Activated CD4-positive, alpha-beta T cell treated with anti-CD3 and anti-CD28 coated beads, Interleukin-2, amount 50 U/mL, for 1 hour (primary cell): ENCODE data around the gene CD164L2.
A peak's percentile ranks its signal among the peaks of the same experiment; 100 is the strongest.

Source experiments
- DNase-seq: peaks from one replicate; pipeline ENCODE4 v3.0.0-alpha.2; 2020

The CD164L2 gene

DNA sequence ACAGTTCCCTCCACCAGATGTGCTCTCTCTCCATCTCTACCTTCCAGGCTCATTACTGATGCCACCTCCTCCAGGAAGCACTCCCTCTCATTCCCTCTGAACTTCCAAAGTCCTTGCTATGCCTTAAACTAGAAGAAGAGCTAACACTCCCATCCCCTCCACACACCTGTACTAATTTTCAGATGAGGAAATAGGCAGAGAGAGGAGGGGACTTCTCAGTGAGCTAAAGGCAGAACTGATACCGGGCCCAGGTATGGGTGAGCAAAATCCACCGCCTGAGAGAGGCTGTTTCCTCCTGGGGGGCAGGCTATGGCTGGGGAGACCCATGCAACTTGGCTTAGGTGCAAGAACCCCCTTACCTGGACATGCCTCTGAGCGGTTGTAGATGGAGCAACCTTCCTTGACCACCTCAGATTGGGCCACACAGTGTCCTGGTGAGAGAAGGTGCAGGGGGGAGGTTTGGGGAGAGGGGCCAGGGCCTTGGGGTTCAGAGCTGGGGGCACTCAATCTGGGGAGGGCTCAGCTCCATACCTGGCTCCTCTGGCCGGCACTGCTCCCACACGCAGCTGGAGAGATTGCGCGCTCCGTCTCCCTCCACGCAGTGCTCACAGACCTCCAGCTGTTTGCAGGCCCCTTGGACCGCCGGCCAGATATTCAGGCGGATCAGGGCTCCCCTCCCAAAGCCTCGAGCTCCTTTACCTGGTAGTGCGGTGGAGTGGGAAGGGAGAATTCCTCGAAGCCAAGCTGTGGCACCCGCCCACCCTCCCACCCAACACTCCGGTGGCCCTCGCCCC lies 967 bp downstream of the CD164L2 start:
- no peak for DNase-seq

DNA sequence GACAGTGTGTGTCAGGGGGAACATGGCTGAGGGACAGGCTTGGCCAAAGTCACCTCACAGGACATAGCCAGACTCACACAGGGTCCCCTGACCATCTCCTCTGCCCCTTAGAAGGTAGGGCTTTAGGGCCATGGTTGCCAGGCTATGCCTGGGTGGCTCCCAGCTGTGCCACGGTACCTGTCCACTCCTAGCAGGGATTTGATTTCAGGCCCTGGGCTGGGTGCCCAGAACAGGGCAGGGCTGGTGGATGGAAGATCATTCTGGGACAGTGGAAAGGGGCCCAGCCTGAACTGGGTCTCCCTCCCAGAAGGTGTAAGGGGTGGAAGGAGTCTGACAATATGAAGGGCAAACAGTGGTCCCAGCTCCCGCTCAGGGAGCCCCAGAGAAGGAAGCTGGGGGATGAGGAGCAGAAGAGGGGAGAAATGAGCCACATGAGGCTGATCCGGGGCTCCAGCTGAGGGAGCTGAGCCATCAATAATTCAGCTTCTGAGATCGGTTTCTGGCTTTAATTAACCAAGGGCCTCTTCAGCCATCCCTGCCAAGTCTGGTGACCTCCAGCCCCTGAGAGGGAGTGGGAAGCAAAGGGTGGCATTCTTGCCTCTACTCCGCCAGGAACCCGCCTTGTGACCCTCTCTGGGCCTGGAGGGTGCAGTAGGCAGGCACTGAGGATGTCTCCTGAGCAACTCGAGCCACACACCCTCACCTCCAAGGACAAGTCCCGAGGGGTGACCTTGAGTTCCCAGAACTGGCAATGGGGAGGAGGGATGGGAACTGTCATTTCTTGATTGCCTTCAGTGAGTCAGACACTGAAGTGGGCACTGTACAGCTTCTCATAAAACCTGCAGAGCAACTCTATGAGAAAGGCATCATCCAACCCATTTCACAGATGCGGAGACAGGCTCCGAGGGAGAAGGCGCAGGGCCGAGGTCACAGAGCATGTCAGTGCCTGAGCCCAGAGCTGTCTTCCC lies 2.1 kb downstream of the CD164L2 start:
- DNase-seq: no peak

DNA sequence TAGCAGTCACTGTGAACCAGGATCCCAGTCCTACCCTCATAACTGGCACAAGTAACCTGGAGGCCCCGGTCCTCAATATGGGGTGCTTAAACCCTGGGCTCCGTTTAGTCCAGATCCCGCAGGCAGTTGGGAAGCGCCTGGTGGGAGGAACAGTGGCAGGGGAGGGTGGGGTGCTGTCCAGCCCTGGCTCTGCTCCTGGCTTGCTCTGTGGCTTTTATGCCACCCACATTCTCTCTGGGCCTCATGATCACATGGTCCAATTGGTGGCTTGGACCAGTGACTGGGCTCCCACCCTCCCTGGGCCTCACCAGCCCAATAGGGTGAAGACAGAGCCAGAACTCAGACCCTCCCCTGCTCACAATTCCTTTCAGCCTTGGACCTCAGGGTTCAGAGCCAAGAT lies 2.9 kb downstream of the CD164L2 start:
- DNase-seq: no peak

DNA sequence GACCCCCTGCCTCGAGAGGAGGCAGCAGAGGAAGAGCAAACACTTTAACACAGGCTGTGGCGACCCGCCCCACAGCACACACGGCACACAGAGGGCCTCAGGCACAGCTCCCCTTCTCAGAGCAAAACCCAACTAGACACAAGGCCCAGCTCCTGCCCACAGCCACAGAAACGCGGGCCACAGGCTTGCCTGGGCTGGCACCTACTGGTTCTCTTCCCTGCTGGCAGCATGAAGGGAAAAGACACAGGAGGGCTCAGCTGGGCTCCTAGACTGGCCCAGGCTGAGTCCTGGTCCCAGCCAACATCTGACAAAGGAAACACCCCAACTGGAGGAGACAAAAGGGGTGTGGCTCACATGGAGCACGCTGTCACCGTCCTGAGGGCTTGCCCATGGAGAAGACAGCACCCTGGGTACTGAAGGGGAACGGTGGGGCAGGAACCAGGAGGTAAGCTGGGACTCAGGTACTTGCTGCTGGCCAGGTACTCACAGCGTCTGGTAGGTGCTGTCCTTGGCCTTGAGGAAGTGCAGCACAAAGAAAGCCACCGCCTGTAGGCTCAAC lies 3.5 kb downstream of the CD164L2 start:
- DNase-seq: no peak

DNA sequence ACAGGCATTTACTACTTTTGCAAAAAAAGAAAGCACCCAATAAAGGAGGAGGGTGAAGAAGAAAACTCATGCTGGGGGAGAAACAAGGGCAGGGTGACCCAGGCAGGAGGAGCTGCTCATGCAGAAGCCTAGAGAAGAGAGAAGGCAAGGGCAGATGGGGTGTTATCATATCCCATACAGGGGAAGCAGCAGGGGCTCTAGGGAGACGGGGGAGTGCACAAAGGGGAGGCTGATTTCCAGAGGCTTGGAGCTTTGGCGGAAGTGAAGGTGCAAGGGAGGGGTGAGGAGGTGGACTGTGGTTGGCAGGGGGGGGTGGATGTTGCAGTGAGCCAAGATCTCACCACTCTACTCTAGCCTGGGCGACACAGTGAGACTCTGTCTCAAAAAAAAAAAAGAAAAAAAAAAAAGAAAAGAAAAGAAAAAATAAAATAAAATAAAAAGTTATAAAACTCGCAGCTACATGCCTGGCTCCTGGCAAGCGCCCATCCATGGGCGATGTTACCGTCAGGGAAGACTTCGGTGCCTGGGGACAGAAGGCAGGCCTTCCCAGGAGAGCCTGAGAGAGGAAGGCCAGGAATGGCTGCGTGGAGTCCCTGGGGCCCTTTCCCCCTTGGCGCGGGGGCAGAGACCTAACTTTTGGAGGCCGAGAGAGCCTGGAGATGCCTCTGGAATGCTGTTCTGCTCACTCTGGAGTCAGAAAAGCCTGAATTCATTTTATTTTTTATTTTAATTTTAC lies 5.2 kb downstream of the CD164L2 start:
- DNase-seq: no peak

DNA sequence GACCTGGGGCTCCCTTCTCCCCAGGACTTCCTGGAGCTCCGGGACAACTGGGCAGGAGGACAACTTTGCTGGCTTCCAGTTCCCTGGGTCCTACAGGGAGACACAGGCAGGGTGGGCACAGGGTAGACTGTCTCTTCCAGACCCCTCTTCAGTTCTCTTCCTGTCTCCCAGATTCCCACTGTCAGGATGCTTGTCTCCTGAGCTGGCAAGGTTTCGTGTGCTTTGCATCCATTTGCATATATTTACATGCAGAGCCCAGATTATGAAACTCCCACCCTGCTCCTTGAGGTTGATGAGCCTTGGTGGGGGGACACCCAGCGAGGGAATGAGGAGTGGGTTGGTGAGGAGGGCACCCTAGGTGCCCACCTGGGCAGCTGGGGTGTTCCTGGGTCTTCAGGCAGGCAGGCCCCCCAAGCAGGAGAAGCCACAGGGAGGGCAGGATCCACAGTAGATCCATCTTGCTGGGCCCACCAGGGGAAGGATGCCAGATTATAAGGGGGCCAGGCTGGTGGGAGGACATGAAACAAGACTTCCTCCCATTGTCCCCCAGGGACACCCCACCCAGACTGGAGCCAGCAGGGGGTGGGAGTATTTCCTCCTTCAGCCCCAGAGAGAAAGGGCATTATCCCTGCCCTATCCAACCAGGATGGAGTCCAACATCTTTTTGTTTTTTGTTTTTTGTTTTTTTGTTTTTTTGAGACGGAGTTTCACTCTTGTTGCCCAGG lies 8.6 kb downstream of the CD164L2 start, which contains the start of gene FCN3:
Gene FCN3 (minus strand): TSS at position 463 of the 725 bp plus-strand sequence. CDS start 6 bp downstream, at position 457.
- no peak for DNase-seq

DNA sequence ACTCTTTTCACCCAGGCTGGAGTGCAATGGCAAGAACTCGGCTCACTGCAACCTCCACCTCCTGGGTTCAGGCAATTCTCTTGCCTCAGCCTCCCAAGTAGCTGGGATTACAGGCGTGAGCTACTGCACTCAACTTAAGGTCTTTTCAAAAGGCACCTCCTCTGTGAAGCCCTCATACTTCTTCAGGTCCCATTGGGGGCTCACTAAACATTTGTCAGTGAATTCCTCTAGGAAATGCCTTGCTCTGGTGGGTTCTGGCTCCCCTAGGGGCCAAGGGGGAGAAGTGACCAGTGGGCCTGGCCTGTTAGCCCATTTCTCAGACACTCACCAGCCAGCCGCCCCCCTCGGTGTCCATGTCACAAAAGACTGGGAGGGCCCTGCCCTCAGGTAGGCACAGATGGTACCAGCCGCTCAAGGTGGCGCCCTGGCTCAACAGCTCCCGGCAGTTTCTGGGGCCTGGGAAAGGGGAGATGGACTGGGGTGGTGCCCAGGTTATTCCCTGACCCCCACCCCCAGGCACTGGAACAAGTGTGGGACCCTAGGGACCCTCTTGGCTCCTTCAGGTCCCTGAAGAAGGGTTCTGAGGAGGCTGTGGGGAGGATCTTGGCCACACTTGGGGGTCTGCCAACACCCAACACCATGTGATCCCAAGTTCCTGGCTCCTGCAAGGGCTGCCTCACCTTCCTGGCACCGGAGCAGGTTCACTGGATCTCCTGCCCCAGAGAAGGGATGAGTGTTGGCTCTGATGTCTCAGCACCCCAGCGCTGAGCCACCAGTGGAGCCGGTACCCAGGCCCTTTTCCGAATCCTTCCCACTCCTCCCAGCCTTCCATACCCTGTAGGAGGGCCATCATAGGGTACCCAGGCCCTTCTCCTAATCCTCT lies 10.1 kb downstream of the CD164L2 start:
- no peak for DNase-seq

DNA sequence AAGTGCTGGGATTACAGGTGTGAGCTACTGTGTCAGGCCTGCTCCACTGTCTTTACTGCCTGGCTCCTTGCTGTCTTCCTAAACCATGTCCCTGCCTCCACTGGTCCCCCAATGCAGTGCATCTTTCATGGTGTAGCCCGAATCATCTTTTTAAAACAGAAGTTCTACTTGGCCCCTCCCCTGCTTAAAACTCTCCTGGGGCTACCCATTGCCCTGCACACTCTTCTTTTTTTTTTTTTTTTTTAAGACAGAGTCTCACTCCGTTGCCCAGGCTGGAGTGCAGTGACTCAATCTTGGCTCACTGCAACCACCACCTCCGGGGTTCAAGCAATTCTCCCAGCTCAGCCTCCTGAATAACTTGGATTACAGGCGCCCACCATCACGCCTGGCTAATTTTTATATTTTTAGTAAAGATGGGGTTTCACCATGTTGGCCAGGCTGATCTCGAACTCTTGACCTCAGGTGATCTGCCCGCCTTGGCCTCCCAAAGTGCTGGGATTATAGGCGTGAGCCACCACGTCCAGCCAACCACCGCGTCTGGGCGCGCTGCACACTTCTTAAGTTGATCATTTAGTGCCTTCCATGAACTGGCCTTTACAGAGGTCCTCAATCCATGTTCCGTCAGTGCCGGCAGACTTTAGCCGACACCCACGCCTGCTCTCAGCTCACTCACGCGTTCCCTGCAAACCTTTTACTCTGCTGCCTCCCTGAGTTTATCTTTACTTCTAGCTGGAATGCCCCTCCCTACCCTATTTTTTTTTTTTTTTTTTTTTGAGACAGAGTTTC lies 10.9 kb downstream of the CD164L2 start:
- DNase-seq: no peak

DNA sequence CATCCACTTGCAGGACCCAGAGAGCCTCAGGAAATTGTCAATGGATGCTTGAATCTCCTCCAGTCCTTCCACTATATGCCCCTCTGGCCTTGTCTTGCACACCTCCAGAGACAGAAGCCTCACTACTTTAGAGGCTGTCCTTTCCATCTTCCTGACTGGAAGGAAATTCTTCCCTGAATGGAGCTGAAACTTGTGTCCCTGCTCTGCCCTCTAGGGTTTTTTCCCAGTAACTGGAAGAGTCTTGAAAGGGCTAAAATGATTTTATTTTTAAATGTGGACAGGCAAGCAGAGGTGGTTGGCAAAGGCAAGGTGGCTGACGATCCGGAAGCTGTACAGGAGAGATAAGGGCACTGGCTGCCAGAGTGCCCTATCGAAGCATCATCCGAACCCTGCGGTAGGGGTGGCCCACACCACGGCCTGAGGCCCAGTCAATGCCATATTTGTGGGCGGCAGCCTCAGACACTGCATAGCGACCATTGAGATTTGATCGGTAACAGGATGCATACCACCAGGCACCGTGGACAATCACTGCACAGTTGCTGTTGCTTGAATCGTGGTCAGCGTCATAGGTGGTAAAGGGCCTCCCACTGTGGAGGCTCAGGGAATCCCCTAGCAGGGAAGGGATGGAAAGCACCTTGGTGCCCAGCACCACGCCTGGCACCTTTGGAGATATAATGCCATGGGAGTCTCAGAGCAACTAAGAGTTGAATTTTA lies 14.1 kb downstream of the CD164L2 start:
- DNase-seq: no peak

DNA sequence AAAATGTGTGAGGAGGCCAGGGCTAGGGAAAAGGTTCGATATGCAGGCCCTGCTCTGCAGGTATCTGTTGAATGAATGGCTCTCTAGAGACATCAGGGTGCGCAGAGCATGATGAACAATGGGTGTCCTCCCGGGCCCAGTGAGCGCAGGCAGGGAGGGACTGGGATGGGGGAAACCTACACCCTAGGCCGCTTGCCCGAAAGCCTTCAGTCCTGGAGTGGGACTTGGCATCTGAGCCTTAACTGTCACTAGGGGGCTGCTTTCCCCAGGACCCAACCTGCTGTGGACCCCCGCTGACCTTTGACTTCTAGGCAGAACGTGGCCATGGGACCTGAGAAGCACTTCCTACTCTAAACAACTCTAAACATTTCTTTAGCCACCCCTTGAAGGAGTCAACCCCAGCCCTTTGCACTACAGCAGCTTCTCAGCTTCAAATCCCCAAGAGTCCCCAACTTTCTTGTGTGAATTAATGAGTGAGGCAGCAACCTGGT lies 15.9 kb downstream of the CD164L2 start:
- no peak for DNase-seq

DNA sequence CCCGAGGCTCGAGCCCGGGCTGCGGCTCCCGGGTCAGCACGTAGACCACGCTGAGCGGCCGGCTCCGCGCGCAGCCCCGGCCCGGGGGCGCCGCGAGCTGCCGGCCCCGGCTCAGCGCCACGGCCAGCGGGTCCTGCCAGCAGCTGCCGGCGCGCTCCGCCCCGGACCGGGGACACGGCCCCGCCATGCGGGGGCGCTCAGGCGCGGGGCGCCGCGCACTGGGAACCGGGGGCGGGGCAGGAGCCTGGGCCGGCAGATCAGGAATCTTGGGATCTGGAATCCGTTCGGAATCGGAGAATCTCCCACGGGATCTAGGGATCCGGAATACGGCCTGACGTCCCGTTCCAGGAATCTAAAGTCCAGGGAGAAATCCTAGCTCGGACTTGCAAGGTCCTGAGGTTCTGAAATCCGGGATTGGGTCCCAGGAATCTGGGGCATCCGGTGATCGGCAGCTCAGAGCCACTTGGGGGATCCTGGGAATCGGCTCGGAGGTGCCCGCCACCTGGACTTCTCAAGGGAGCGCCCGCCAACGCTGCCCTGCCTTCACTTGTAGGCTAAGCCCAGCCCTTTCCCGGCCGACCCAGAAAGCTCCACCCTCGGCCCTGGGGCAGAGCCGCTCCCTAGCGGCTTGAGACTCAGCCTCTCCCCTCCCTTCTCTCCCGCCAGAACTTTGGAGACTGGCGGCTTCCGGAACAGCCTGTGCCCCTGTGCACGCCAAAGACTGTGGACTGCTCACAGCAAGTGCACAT lies 16.5 kb downstream of the CD164L2 start, which contains the start of gene MAP3K6:
Gene MAP3K6 (minus strand): TSS at position 551 of the 749 bp plus-strand sequence. CDS start 364 bp downstream, at position 187.
- DNase-seq: peak; percentile 17

DNA sequence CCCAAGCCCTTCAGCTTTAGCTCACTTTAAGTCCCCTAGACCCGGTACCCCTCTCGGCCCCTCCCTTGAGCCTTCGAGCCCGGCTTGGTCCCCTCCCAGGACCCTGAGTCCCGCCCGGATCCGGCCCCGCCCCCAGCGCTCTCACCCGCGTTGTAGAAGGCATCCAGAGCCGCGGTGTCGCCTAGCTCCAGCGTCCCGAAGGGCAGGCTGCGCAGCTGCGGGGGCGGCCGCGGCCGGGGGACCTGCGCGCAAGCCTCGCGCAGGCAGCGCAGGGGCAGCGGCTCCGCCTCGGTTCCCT lies 17.1 kb downstream of the CD164L2 start:
- peak; percentile 63 for DNase-seq

DNA sequence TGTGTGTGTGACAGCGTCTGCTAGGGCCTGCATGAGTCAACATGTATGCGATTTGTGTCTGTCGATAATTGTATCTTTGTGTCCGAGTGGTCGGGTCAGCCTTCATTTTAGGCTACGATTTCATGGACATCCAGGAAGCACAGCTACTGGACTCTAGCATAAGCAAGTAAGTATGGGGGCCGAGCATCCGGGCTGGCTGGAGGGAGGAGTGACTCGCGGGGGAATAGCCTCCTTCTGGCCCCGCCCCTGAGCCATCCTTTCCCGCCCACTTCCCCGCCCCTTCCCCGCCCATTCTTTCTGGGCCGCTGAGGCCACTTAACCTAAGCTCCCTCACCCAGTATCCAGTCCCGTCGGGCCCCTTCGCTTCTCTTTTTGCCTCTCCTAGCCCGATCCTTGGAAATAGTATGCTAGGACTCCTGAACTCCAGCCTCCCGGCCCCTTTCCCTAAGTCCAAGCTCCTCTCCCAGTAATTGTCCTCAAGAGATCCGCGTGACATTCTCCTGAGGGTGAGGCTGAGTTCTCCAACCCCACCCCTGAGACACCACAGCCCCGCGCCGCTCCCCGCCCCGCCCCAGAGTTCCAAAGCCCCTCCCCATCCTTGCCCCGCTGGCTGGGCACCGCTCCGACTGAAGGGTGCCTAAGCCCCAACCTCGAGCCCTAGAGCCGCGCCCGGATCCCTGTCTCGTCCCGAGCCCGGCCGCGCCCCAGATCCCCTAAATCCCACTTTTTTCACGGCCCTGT lies 17.6 kb downstream of the CD164L2 start:
- peak; percentile 74 for DNase-seq

DNA sequence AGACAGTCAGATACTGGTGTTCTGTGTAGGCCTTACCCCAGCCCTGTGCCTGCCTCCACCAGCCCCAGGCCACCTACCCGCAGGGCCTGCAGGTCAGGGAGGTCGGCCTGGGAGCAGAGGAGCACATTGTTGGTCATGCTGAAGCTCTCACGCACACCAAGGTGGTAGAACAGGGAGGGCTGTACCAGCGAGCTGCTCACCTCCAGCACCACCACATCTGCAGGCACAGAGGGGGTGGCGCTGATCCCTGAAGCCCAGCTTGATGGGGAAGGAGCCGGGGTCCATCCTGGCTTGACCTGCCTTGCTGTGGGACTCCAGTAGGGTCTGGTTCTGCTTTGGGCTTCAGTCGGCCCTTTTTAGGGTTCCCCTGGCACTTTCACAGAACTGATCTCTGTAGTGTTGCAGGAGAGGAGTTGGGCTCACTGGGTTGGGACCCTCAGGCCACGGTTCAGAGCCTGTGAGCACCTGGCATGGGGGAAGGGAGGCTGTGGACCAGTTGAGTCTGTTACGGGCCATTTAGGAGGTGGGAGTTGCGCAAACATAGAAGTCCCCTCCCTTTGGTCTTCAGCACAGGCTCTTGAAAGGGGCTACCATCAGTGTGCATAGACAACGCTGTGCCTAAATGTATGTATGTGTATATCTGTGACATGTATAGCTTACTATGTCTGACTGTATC lies 18.3 kb downstream of the CD164L2 start:
- DNase-seq: no peak

DNA sequence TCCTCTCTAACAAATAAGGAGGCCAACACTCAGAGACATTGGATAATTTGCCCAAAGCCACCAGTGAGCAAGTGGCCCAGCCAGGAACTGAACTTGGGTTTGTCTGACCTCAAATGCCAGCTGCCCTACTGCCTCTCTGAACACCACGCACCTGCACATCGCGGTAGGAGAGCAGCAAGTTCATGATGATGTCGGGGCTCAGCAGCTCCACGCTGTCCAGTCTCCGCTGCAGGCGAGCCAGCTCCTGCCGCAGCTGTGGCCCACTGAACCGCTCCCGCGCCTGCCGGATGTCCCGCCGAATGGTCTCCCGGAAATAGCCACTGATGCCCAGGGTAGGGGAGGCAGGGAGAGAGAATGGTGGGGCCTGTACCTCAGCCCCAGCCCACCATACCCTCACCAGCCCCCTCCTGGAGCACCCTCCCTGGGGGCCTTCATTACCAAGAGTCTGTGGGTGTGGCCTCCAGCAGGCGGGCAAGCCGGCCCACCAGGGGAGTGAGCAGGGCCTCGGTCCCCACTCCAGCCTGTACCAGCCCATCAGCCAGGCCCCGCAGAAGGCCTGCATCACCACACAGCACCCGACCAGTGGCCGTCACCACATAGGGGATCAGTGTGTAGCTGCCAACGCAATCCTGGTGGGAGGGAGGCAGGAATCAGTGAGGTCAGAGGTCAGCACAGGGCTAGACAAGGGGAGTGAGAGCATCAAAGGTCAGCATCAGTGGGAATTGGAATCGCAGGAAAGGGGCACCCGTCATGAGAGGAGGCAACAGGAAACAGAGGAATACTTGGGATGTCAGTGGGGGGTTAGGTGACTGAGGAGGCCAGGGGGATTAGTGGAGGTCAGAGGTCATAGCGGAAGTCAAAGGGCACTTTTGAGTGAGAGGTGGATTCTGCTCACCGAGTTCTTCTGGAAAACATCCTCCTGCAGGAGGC lies 19.1 kb downstream of the CD164L2 start:
- DNase-seq: no peak

DNA sequence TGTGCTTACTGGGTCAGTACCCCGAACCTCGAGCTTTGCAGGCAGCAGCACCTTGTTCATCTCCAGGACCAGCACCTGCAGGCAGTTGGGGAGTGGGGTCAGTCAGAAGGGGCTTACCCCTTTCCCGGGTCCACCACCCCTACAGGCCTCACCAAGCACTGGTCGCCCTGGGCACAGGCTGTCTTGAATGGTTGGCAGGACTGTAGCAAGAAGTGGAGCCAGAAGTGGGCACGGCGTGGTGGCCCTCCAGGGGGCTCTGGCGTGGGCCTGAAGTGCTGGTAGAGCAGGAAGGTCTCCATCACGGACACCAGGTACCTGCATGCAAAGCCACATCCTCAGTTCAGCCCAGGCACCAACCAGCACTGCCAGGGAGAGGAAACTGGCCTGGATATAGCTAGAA lies 21.6 kb downstream of the CD164L2 start:
- no peak for DNase-seq
